ENCODE data around the gene RIMS4.

The RIMS4 gene

GRCh38 chr20:44834693-44835092, 24.3 kb upstream of the RIMS4 start:
- Histone ChIP-seq H3K79me2 (ENCODE audit: insufficient read depth, low read length) (no peaks in the 10 kb centered on the region), H3K27ac (ENCODE audit: low read depth, low read length, poor library complexity, severe bottlenecking) (no peak overlapping the region), H3K4me2 (ENCODE audit: low read length) (no peak overlapping the region), H2AFZ (ENCODE audit: low read length) (no peak overlapping the region), H3K9ac (ENCODE audit: low read length) (no peak overlapping the region), H4K20me1 (ENCODE audit: insufficient read depth, low read length) (no peaks in the 10 kb centered on the region), H3K36me3 (ENCODE audit: insufficient read depth, low read length) (no peaks in the 10 kb centered on the region), H3K4me1 (ENCODE audit: insufficient read depth, low read length, severe bottlenecking) (no peaks in the 10 kb centered on the region), H3K9me2 (ENCODE audit: low read depth, low read length) (no peaks in the 10 kb centered on the region), H3F3A (ENCODE audit: insufficient read depth, low read length) (no peaks in the 10 kb centered on the region), H3K4me3 (ENCODE audit: low read depth, low read length, poor library complexity, severe bottlenecking) (no peak overlapping the region), H3K9me3 (ENCODE audit: low read length) (peaks cover 3% of the 10 kb centered on the region; the same call in 1 of the 2 replicates), H3K27me3 (ENCODE audit: insufficient read depth, low read length) (peaks cover 16% of the 10 kb centered on the region; the same call in 1 of the 2 replicates)
- TF ChIP-seq CTCF (IDR thresholded peaks at IDR 0.05; ENCODE audit: low read length) (no peak), EZH2 (IDR thresholded peaks at IDR 0.05; ENCODE audit: borderline replicate concordance, low read length) (no peak)

- Histone ChIP-seq H3K9me3 (ENCODE audit: low read length) (peaks cover 3% of the 10 kb centered on the region; the same call in 1 of the 2 replicates), H3K4me3 (ENCODE audit: low read depth, low read length, poor library complexity, severe bottlenecking) (no peak overlapping the region), H3K27ac (ENCODE audit: low read depth, low read length, poor library complexity, severe bottlenecking) (no peak overlapping the region), H3K36me3 (ENCODE audit: insufficient read depth, low read length) (no peaks in the 10 kb centered on the region), H3K4me1 (ENCODE audit: insufficient read depth, low read length, severe bottlenecking) (no peaks in the 10 kb centered on the region), H3K9me2 (ENCODE audit: low read depth, low read length) (no peaks in the 10 kb centered on the region), H3K4me2 (ENCODE audit: low read length) (no peak overlapping the region), H2AFZ (ENCODE audit: low read length) (no peak overlapping the region), H4K20me1 (ENCODE audit: insufficient read depth, low read length) (no peaks in the 10 kb centered on the region), H3F3A (ENCODE audit: insufficient read depth, low read length) (no peaks in the 10 kb centered on the region), H3K27me3 (ENCODE audit: insufficient read depth, low read length) (peaks cover 16% of the 10 kb centered on the region; the same call in 1 of the 2 replicates), H3K79me2 (ENCODE audit: insufficient read depth, low read length) (no peaks in the 10 kb centered on the region), H3K9ac (ENCODE audit: low read length) (no peak overlapping the region)
- TF ChIP-seq CTCF (IDR thresholded peaks at IDR 0.05; ENCODE audit: low read length) (no peak), EZH2 (IDR thresholded peaks at IDR 0.05; ENCODE audit: borderline replicate concordance, low read length) (no peak)
Measured at GRCh38 chr20:44833437-44833836, 23.1 kb upstream of the RIMS4 start.

- Histone ChIP-seq H3K9me2 (ENCODE audit: low read depth, low read length) (no peaks in the 10 kb centered on the region), H3K4me1 (ENCODE audit: insufficient read depth, low read length, severe bottlenecking) (no peaks in the 10 kb centered on the region), H3K4me3 (ENCODE audit: low read depth, low read length, poor library complexity, severe bottlenecking) (no peak overlapping the region), H3F3A (ENCODE audit: insufficient read depth, low read length) (no peaks in the 10 kb centered on the region), H3K79me2 (ENCODE audit: insufficient read depth, low read length) (no peaks in the 10 kb centered on the region), H3K27me3 (ENCODE audit: insufficient read depth, low read length) (peaks cover 12% of the 10 kb centered on the region; the same call in 1 of the 2 replicates), H3K9me3 (ENCODE audit: low read length) (peaks cover 3% of the 10 kb centered on the region; the same call in 1 of the 2 replicates), H3K27ac (ENCODE audit: low read depth, low read length, poor library complexity, severe bottlenecking) (no peak overlapping the region), H3K4me2 (ENCODE audit: low read length) (no peak overlapping the region), H3K36me3 (ENCODE audit: insufficient read depth, low read length) (no peaks in the 10 kb centered on the region), H3K9ac (ENCODE audit: low read length) (no peak overlapping the region), H2AFZ (ENCODE audit: low read length) (no peak overlapping the region), H4K20me1 (ENCODE audit: insufficient read depth, low read length) (no peaks in the 10 kb centered on the region)
- no peak for TF ChIP-seq CTCF (IDR thresholded peaks at IDR 0.05; ENCODE audit: low read length)
- TF ChIP-seq EZH2 (IDR thresholded peaks at IDR 0.05; ENCODE audit: borderline replicate concordance, low read length), result no peak
Measured at GRCh38 chr20:44832724-44833123, 22.4 kb upstream of the RIMS4 start.

Data from OCI-LY1 (cell line).